Erythroblast (primary cell): ENCODE results near the gene DEPP1.

ENCODE experiments used
- DNase-seq, 2 experiments: peaks; one replicate each; lab custom pipeline; 2025; lab: John Stamatoyannopoulos, UW
- GATA1 ChIP-seq: IDR thresholded peaks from 2 replicates; pipeline ENCODE4 v1.6.1; 2011; ENCODE audit warnings: low read depth, mild to moderate bottlenecking, control low read depth, low read length, moderate library complexity
- POLR2A ChIP-seq: IDR thresholded peaks from 2 replicates; pipeline ENCODE4 v1.6.1; 2011; ENCODE audit warnings: mild to moderate bottlenecking, low read length

The DEPP1 gene

GRCh38 chr10:44937196-44938005, 41.2 kb downstream of the DEPP1 start:
- TF ChIP-seq GATA1 (no peak), POLR2A (no peak)
- DNase-seq, result no peak

GRCh38 chr10:44936314-44936975, 42.2 kb downstream of the DEPP1 start:
- TF ChIP-seq POLR2A, result no peak
- TF ChIP-seq GATA1, result no peak

GRCh38 chr10:44935966-44936295, 42.7 kb downstream of the DEPP1 start:
- TF ChIP-seq GATA1, result no peak
- no peak for TF ChIP-seq POLR2A
- no peak for DNase-seq

More at GRCh38 chr10:44936314-44936975, 42.2 kb downstream of the DEPP1 start:
- DNase-seq, result no peak

GRCh38 chr10:44935201-44935965, 43.2 kb downstream of the DEPP1 start:
- TF ChIP-seq POLR2A (no peak), GATA1 (no peak)
- no peak for DNase-seq

GRCh38 chr10:44934416-44935200, 44.0 kb downstream of the DEPP1 start:
- no peak for TF ChIP-seq GATA1
- TF ChIP-seq POLR2A, result no peak
- no peak for DNase-seq

GRCh38 chr10:44933451-44934321, 44.9 kb downstream of the DEPP1 start:
- DNase-seq, result no peak
- TF ChIP-seq GATA1 (no peak), POLR2A (no peak)

- peak; percentile 67 to 80 for DNase-seq
- TF ChIP-seq POLR2A (no peak), GATA1 (no peak)
Measured at GRCh38 chr10:44932517-44933450, 45.8 kb downstream of the DEPP1 start.

- TF ChIP-seq POLR2A (no peak), GATA1 (no peak)
- no peak for DNase-seq
Measured at GRCh38 chr10:44931621-44932516, 46.7 kb downstream of the DEPP1 start.

- DNase-seq, result no peak
- no peak for TF ChIP-seq POLR2A
- no peak for TF ChIP-seq GATA1
Measured at GRCh38 chr10:44930904-44931620, 47.5 kb downstream of the DEPP1 start.

GRCh38 chr10:44929356-44930255, 49.0 kb downstream of the DEPP1 start:
- no peak for DNase-seq

More at GRCh38 chr10:44929356-44930255, 49.0 kb downstream of the DEPP1 start:
- no peak for TF ChIP-seq GATA1
- TF ChIP-seq POLR2A, result no peak
